Gastrocnemius medialis (tissue), 4 donors: ENCODE measurements around the gene VSIG8.

Experiments used
- POLR2A ChIP-seq, 2 donors: fragments of 450-650 bp; IDR thresholded peaks; one replicate each; pipeline ENCODE4 v1.6.1; 2017; ENCODE audit warnings: antibody characterized with exemption in 2 of 2, mild to moderate bottlenecking in 2 of 2, moderate library complexity in 2 of 2
- TF ChIP-seq, protein P1 (sequence below), 5 experiments: fragments of 450-650 bp in 3 of 5; fragments of 200-600 bp in 2 of 5; sonication (generic) in 2 of 5; IDR thresholded peaks in 4 of 5; conservative IDR thresholded peaks in 1 of 5; 1 replicate in 4 of 5; 2 replicates in 1 of 5; pipeline ENCODE4 v1.5.1; 2016 to 2019; ENCODE audit warnings: antibody characterized with exemption in 5 of 5, mild to moderate bottlenecking in 3 of 5, moderate library complexity in 3 of 5

DNA sequence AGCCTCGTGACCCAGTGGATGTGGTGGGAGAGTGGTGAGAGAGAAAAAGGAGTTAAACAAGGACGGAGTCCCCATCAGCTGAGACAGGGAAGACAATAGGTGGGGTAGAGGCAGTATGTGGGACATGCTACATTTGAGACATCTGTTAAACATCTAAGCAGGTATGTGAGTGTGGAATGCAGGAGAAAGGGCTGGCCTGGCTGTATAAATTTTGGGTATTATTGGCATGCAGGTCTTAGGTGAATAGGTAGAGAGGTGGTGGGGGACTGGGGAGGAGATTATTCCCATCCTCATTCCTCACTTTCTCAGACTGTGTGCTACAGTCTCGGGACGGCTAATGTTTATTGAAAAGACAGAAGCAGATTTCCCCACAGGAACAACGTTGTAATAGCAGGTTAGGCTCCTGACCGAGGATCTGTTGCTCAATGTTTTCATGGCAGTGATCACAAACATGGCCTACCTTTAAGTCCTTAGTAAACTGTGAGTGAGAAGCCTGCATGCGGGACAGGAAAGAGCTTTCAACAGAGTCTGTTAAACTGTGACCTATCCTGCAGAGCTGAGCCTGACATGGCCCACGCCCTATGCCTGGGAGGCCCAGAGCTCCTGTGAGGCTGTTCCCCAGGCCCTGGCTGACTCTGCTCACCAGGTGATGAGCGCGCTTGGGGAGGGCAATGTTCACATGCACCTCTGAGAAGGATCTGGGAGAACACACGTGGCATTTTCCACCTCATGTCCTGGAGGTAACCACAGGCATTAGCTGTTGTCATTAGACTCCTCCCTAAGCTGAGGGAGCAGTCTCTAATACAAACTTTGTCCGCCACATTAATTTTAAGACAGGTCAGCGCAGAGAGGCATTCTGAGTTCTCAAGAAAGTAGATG, 16.5 kb downstream of the VSIG8 start:
- TF ChIP-seq, protein P1, sequence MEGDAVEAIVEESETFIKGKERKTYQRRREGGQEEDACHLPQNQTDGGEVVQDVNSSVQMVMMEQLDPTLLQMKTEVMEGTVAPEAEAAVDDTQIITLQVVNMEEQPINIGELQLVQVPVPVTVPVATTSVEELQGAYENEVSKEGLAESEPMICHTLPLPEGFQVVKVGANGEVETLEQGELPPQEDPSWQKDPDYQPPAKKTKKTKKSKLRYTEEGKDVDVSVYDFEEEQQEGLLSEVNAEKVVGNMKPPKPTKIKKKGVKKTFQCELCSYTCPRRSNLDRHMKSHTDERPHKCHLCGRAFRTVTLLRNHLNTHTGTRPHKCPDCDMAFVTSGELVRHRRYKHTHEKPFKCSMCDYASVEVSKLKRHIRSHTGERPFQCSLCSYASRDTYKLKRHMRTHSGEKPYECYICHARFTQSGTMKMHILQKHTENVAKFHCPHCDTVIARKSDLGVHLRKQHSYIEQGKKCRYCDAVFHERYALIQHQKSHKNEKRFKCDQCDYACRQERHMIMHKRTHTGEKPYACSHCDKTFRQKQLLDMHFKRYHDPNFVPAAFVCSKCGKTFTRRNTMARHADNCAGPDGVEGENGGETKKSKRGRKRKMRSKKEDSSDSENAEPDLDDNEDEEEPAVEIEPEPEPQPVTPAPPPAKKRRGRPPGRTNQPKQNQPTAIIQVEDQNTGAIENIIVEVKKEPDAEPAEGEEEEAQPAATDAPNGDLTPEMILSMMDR (IDR thresholded peaks at IDR 0.05 in 4 of 5, conservative IDR thresholded peaks at IDR 0.05 in 1 of 5), result no peak
- no peak for TF ChIP-seq POLR2A (IDR thresholded peaks at IDR 0.05)
